GM06990 (cell line): ENCODE data around the gene PPP4R2.

ENCODE experiments used
- DNase-seq: peaks from one replicate; pipeline ENCODE4 v3.0.0-alpha.2; 2011; ENCODE audit not compliant: insufficient read length; ENCODE audit errors: extremely low read depth
- H3K27me3 ChIP-seq: replicated peaks from 2 replicates; pipeline ENCODE4 v1.6.0; 2011; ENCODE audit warnings: low read length; ENCODE audit not compliant: control insufficient read depth, insufficient read depth
- H3K36me3 ChIP-seq: 2 replicates; pipeline ENCODE4 v1.5.1; 2011; ENCODE audit warnings: low read length; ENCODE audit not compliant: control insufficient read depth, insufficient read depth
- H3K4me3 ChIP-seq: replicated peaks from 2 replicates; pipeline ENCODE4 v1.5.1; 2011; ENCODE audit warnings: low read depth, mild to moderate bottlenecking, control low read depth, low read length
- CTCF ChIP-seq: IDR thresholded peaks from 2 replicates; pipeline ENCODE4 v1.5.1; 2011; ENCODE audit warnings: low read length, control low read depth, mild to moderate bottlenecking, inconsistent platforms; ENCODE audit not compliant: insufficient read depth, poor library complexity, severe bottlenecking

The PPP4R2 gene

GRCh38 chr3:73004316-73004715 lies 7.7 kb downstream of the PPP4R2 start:
- no peak for TF ChIP-seq CTCF
- no peak overlapping the region for H3K4me3 ChIP-seq
- peaks cover 4% of the 10 kb centered on the region for H3K36me3 ChIP-seq
- H3K27me3 ChIP-seq: no peaks in the 10 kb centered on the region
- no peak for DNase-seq

- no peaks in the 10 kb centered on the region for H3K27me3 ChIP-seq
- TF ChIP-seq CTCF: no peak
- DNase-seq: no peak
- H3K36me3 ChIP-seq: peaks cover 3% of the 10 kb centered on the region; the same call in 1 of the 2 replicates
- no peak overlapping the region for H3K4me3 ChIP-seq
These were observed 11.5 kb downstream of the PPP4R2 start for GRCh38 chr3:73007992-73008712.

GRCh38 chr3:73009008-73009407 lies 12.4 kb downstream of the PPP4R2 start:
- no peak for TF ChIP-seq CTCF
- Histone ChIP-seq H3K36me3 (no peaks in the 10 kb centered on the region; the same call in 1 of the 2 replicates), H3K4me3 (no peak overlapping the region), H3K27me3 (no peaks in the 10 kb centered on the region)
- DNase-seq: no peak

- H3K4me3 ChIP-seq: no peak overlapping the region
- no peak for TF ChIP-seq CTCF
- no peaks in the 10 kb centered on the region for H3K27me3 ChIP-seq
- H3K36me3 ChIP-seq: no peaks in the 10 kb centered on the region
- no peak for DNase-seq
These were observed 13.1 kb downstream of the PPP4R2 start for GRCh38 chr3:73009750-73010149.

- TF ChIP-seq CTCF: no peak
- H3K36me3 ChIP-seq: no peaks in the 10 kb centered on the region
- no peak for DNase-seq
These were observed 13.5 kb downstream of the PPP4R2 start for GRCh38 chr3:73010158-73010557.

GRCh38 chr3:73018298-73018697 lies 21.7 kb downstream of the PPP4R2 start:
- no peak overlapping the region for H3K4me3 ChIP-seq
- no peak for DNase-seq
- TF ChIP-seq CTCF: no peak
- H3K27me3 ChIP-seq: no peaks in the 10 kb centered on the region
- H3K36me3 ChIP-seq: no peaks in the 10 kb centered on the region; the same call in 1 of the 2 replicates

More at GRCh38 chr3:73010158-73010557, 13.5 kb downstream of the PPP4R2 start:
- Histone ChIP-seq H3K4me3 (no peak overlapping the region), H3K27me3 (no peaks in the 10 kb centered on the region)
